Lower leg skin (tissue), 3 donors: ENCODE results near the gene CPEB4.

Source experiments
- CTCF ChIP-seq, 3 donors: fragments of 450-650 bp; IDR thresholded peaks; one replicate each; pipeline ENCODE4 v1.5.1; 2016; ENCODE audit warnings: antibody characterized with exemption in 3 of 3, mild to moderate bottlenecking in 3 of 3, moderate library complexity in 2 of 3
- POLR2A ChIP-seq, 2 donors: fragments of 450-650 bp; IDR thresholded peaks; one replicate each; pipeline ENCODE4 v1.6.1; 2016 to 2017; ENCODE audit warnings: antibody characterized with exemption in 2 of 2, mild to moderate bottlenecking in 1 of 2, moderate library complexity in 1 of 2

DNA sequence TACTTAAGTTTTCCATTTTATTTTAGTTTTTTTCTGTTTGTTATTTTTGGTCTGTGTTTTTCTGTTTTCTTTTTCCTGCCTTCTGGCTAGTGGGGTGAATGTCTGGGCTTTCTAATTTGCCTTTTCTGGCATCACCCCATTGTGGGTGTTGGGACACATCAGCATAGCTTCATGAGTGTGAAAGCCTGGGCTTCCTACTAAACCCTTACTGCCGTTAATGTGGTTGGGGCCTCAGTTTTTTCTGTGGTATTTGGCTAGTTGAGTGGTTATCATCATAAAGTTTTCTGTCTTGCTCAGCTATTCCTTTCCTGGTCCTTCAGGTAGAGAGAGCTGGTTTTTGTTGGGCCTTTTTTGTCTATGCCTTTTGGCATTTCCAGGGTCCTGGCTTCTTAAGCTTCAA, 122.2 kb downstream of the CPEB4 start:
- TF ChIP-seq CTCF (IDR thresholded peaks at IDR 0.05) (no peak), POLR2A (IDR thresholded peaks at IDR 0.05) (no peak)
